Trophoblast cell (in vitro differentiated cells and primary cell): ENCODE measurements around the gene PEX11B.

Experiments
- DNase-seq, 2 donors: peaks; one replicate each; pipeline ENCODE4 v3.0.0-alpha.2; 2016
- H2AFZ ChIP-seq: 2 replicates; pipeline ENCODE4 v1.6.1; 2013; ENCODE audit warnings: low read length, moderate library complexity, mild to moderate bottlenecking; ENCODE audit not compliant: insufficient read depth, poor library complexity
- H2AK5ac ChIP-seq: 2 replicates; pipeline ENCODE4 v1.6.1; 2013; ENCODE audit warnings: mild to moderate bottlenecking, low read length
- H2BK120ac ChIP-seq: 2 replicates; pipeline ENCODE4 v1.6.1; 2013; ENCODE audit warnings: low read length, mild to moderate bottlenecking, moderate library complexity; ENCODE audit not compliant: insufficient read depth, poor library complexity
- H2BK12ac ChIP-seq: 2 replicates; pipeline ENCODE4 v1.6.1; 2013; ENCODE audit warnings: mild to moderate bottlenecking, low read length, moderate library complexity
- H2BK5ac ChIP-seq: 2 replicates; pipeline ENCODE4 v1.6.1; 2013; ENCODE audit warnings: low read length, low read depth, moderate library complexity, mild to moderate bottlenecking; ENCODE audit not compliant: poor library complexity
- H3K14ac ChIP-seq: 2 replicates; pipeline ENCODE4 v1.6.1; 2013; ENCODE audit warnings: mild to moderate bottlenecking, low read length
- H3K18ac ChIP-seq: 2 replicates; pipeline ENCODE4 v1.6.1; 2013; ENCODE audit warnings: mild to moderate bottlenecking, low read length
- H3K23ac ChIP-seq: 2 replicates; pipeline ENCODE4 v1.6.1; 2013; ENCODE audit warnings: low read length
- H3K27ac ChIP-seq: 2 replicates; pipeline ENCODE4 v1.5.1; 2013; ENCODE audit warnings: low read depth, mild to moderate bottlenecking, inconsistent platforms, low read length, moderate library complexity
- H3K27me3 ChIP-seq: 2 replicates; pipeline ENCODE4 v1.6.1; 2013; ENCODE audit warnings: inconsistent platforms, mild to moderate bottlenecking, low read length, moderate library complexity; ENCODE audit not compliant: insufficient read depth
- H3K36me3 ChIP-seq, 2 experiments: 1 replicate in 1 of 2; 2 replicates in 1 of 2; pipeline ENCODE4 v1.6.1; 2013; ENCODE audit warnings: low read length in 2 of 2, mild to moderate bottlenecking in 2 of 2, moderate library complexity in 1 of 2; ENCODE audit not compliant: insufficient read depth in 2 of 2, control insufficient read depth in 1 of 2
- H3K4ac ChIP-seq: 2 replicates; pipeline ENCODE4 v1.6.1; 2013; ENCODE audit warnings: low read depth, mild to moderate bottlenecking, low read length, moderate library complexity
- H3K4me1 ChIP-seq, 2 experiments: 1 replicate in 1 of 2; 2 replicates in 1 of 2; pipeline ENCODE4 v1.6.1; 2013; ENCODE audit warnings: low read length in 2 of 2, mild to moderate bottlenecking in 2 of 2, moderate library complexity in 1 of 2; ENCODE audit not compliant: insufficient read depth in 2 of 2, control insufficient read depth in 1 of 2
- H3K4me2 ChIP-seq: 2 replicates; pipeline ENCODE4 v1.6.1; 2013; ENCODE audit warnings: inconsistent platforms, mild to moderate bottlenecking, low read length, moderate library complexity
- H3K4me3 ChIP-seq: 2 replicates; pipeline ENCODE4 v1.5.1; 2013; ENCODE audit warnings: mild to moderate bottlenecking, low read depth, low read length, inconsistent platforms
- H3K79me1 ChIP-seq: one replicate; pipeline ENCODE4 v1.6.1; 2013; ENCODE audit warnings: low read length
- H3K79me2 ChIP-seq: 2 replicates; pipeline ENCODE4 v1.6.1; 2013; ENCODE audit warnings: low read length, mild to moderate bottlenecking; ENCODE audit not compliant: control insufficient read depth, insufficient read depth, poor library complexity
- H3K9ac ChIP-seq: 2 replicates; pipeline ENCODE4 v1.6.1; 2013; ENCODE audit warnings: mild to moderate bottlenecking, low read length
- H3K9me3 ChIP-seq: 2 replicates; pipeline ENCODE4 v1.6.1; 2013; ENCODE audit warnings: low read depth, mild to moderate bottlenecking, control low read depth, inconsistent platforms, low read length; ENCODE audit not compliant: insufficient read depth
- H4K12ac ChIP-seq: 2 replicates; pipeline ENCODE4 v1.6.1; 2013; ENCODE audit warnings: low read depth, mild to moderate bottlenecking, low read length, moderate library complexity
- H4K8ac ChIP-seq: 2 replicates; pipeline ENCODE4 v1.6.1; 2013; ENCODE audit warnings: low read depth, mild to moderate bottlenecking, low read length, moderate library complexity
- H4K91ac ChIP-seq: one replicate; pipeline ENCODE4 v1.6.1; 2013; ENCODE audit warnings: low read depth, mild to moderate bottlenecking, low read length, moderate library complexity
- WGBS: extraction: QIAGEN DNeasy Blood & Tissue Kit; methylation state at CpG from one replicate; pipeline ENCODE4 v1.1.7; 2013; ENCODE audit warnings: missing lambda C conversion rate; ENCODE audit not compliant: insufficient read length, insufficient coverage; ENCODE audit errors: extremely low coverage; 5-methylcytosine and 5-hydroxymethylcytosine counted together

Gene PEX11B

GRCh38 chr1:145885738-145886287 lies 32.7 kb downstream of the PEX11B start, which contains the start of gene ANKRD35:
Gene ANKRD35 (minus strand): TSS chr1:145885866. CDS start chr1:145885758, 108 bp downstream.
- no peak within 1 kb of the TSS for H2BK120ac ChIP-seq
- H3K79me1 ChIP-seq = no peaks in the 10 kb centered on the region
- no peak within 1 kb of the TSS for H3K14ac ChIP-seq
- peaks cover 8% of the 10 kb centered on the region for H3K27me3 ChIP-seq
- no CpG with 5 or more reads among the region's 36 CpGs for WGBS
- no peak within 1 kb of the TSS for H4K91ac ChIP-seq
- peak within 1 kb of the TSS; percentile 91 for H2AFZ ChIP-seq
- no peaks in the 10 kb centered on the region for H3K9me3 ChIP-seq
- no peaks in the 10 kb centered on the region for H3K36me3 ChIP-seq
- peaks cover 0 to 2% of the 10 kb centered on the region in 2 experiments for H3K4me1 ChIP-seq
- H2BK5ac ChIP-seq = no peak within 1 kb of the TSS
- no peak within 1 kb of the TSS for H3K9ac ChIP-seq
- H3K79me2 ChIP-seq = no peaks in the 10 kb centered on the region
- H3K4ac ChIP-seq = no peak within 1 kb of the TSS
- H3K4me3 ChIP-seq = peak within 1 kb of the TSS; percentile 75
- H2AK5ac ChIP-seq = no peak within 1 kb of the TSS
- H2BK12ac ChIP-seq = no peak within 1 kb of the TSS
- H3K27ac ChIP-seq = no peak within 1 kb of the TSS
- no peak within 1 kb of the TSS for H4K8ac ChIP-seq
- H3K18ac ChIP-seq = no peak within 1 kb of the TSS
- H3K4me2 ChIP-seq = peak within 1 kb of the TSS; percentile 82
- no peak within 1 kb of the TSS for H4K12ac ChIP-seq
- peak; percentile 78 to 84 for DNase-seq
- no peak within 1 kb of the TSS for H3K23ac ChIP-seq

GRCh38 chr1:145884675-145885074 lies 33.8 kb downstream of the PEX11B start:
- Histone ChIP-seq H3K18ac (no peak overlapping the region), H3K14ac (no peak overlapping the region), H3K4me3 (no peak overlapping the region), H3K9me3 (no peaks in the 10 kb centered on the region), H3K23ac (no peak overlapping the region), H3K4me2 (no peak overlapping the region), H3K4me1 (peaks cover 2 to 5% of the 10 kb centered on the region in 2 experiments), H3K27ac (no peak overlapping the region), H2AFZ (no peak overlapping the region), H3K79me1 (peaks cover 2% of the 10 kb centered on the region), H2AK5ac (no peak overlapping the region), H3K4ac (no peak overlapping the region), H3K36me3 (no peaks in the 10 kb centered on the region), H2BK5ac (no peak overlapping the region), H3K79me2 (no peaks in the 10 kb centered on the region), H2BK12ac (no peak overlapping the region), H4K12ac (no peak overlapping the region), H3K9ac (no peak overlapping the region), H4K8ac (no peak overlapping the region), H4K91ac (no peak overlapping the region), H3K27me3 (peaks cover 8% of the 10 kb centered on the region), H2BK120ac (no peak overlapping the region)
- no peak for DNase-seq
- WGBS = no CpG with 5 or more reads among the region's 1 CpG

DNA sequence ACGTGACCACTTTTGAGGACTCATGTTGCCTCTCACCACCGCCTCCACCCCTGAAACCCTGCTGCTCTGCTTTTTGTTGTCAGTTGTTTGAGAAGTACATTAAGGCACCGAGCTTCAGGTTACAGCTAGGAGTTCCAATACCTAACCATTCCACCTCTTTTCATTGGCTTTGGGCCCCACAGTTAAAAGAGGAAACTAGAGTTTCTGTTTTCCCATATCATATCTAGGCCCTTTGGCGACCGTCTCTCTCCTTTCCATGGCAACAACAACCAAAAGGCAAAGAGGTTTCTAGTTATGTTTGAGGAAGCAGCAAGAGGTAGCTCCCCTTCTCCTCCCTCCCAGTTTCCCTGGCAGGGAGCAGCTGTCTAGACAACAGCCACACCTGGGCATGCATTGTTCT lies 38.7 kb downstream of the PEX11B start:
- Histone ChIP-seq H4K8ac (no peak overlapping the region), H3K36me3 (no peaks in the 10 kb centered on the region), H2BK120ac (no peak overlapping the region), H4K12ac (no peak overlapping the region), H4K91ac (no peak overlapping the region), H3K14ac (no peak overlapping the region), H3K23ac (no peak overlapping the region), H3K4me3 (no peak overlapping the region), H3K4me1 (peaks cover 10 to 20% of the 10 kb centered on the region in 2 experiments), H2AFZ (no peak overlapping the region), H3K27ac (peak overlapping the region; percentile 27), H2BK12ac (no peak overlapping the region), H3K4ac (no peak overlapping the region), H2AK5ac (no peak overlapping the region), H2BK5ac (no peak overlapping the region), H3K18ac (no peak overlapping the region), H3K79me1 (peaks cover 2% of the 10 kb centered on the region), H3K9ac (no peak overlapping the region), H3K4me2 (no peak overlapping the region), H3K9me3 (peaks cover 1% of the 10 kb centered on the region), H3K27me3 (peaks cover 3% of the 10 kb centered on the region), H3K79me2 (no peaks in the 10 kb centered on the region)
- DNase-seq = no peak
- WGBS = no CpG with 5 or more reads among the region's 5 CpGs

DNA sequence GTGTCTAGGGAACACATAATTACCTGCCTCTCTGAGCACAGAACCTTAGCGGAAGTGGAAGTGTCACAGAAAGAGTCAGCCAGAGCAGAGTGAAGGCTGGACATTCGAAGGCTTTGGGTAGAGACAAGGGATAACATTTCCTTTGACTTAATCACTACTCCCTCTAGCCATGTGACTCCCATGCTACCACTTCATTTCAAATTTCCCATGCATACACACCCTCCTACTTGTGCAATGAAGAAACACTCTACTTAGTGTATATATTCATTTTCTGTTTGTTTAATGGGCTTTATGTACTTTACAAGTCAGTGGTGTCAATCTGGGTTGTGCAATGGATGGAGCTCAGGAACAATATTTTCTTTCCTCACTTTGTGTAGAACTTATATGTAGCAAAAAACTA lies 39.8 kb downstream of the PEX11B start:
- no peak overlapping the region for H2AK5ac ChIP-seq
- H4K12ac ChIP-seq = no peak overlapping the region
- no peak overlapping the region for H2BK12ac ChIP-seq
- H3K79me1 ChIP-seq = peaks cover 2% of the 10 kb centered on the region
- no peak overlapping the region for H2AFZ ChIP-seq
- H3K9ac ChIP-seq = no peak overlapping the region
- H3K27ac ChIP-seq = no peak overlapping the region
- no peaks in the 10 kb centered on the region for H3K36me3 ChIP-seq
- no peak overlapping the region for H3K14ac ChIP-seq
- no peak for DNase-seq
- H3K9me3 ChIP-seq = peaks cover 1% of the 10 kb centered on the region
- no peak overlapping the region for H3K18ac ChIP-seq
- no peak overlapping the region for H4K91ac ChIP-seq
- H2BK120ac ChIP-seq = no peak overlapping the region
- no peak overlapping the region for H3K4me3 ChIP-seq
- no peaks in the 10 kb centered on the region for H3K79me2 ChIP-seq
- no peak overlapping the region for H3K23ac ChIP-seq
- WGBS = no CpG with 5 or more reads among the region's 2 CpGs
- no peaks in the 10 kb centered on the region for H3K27me3 ChIP-seq
- H3K4me2 ChIP-seq = no peak overlapping the region
- H3K4ac ChIP-seq = no peak overlapping the region
- no peak overlapping the region for H2BK5ac ChIP-seq
- H3K4me1 ChIP-seq = peaks cover 10 to 20% of the 10 kb centered on the region in 2 experiments
- no peak overlapping the region for H4K8ac ChIP-seq
